ENCODE data around the gene NLRP6.
"Not testable (repeated sequence)": the region's sequence is repeated elsewhere in the genome, so short reads cannot be mapped to it uniquely, and the experiment has no call there.

Gene NLRP6

DNA sequence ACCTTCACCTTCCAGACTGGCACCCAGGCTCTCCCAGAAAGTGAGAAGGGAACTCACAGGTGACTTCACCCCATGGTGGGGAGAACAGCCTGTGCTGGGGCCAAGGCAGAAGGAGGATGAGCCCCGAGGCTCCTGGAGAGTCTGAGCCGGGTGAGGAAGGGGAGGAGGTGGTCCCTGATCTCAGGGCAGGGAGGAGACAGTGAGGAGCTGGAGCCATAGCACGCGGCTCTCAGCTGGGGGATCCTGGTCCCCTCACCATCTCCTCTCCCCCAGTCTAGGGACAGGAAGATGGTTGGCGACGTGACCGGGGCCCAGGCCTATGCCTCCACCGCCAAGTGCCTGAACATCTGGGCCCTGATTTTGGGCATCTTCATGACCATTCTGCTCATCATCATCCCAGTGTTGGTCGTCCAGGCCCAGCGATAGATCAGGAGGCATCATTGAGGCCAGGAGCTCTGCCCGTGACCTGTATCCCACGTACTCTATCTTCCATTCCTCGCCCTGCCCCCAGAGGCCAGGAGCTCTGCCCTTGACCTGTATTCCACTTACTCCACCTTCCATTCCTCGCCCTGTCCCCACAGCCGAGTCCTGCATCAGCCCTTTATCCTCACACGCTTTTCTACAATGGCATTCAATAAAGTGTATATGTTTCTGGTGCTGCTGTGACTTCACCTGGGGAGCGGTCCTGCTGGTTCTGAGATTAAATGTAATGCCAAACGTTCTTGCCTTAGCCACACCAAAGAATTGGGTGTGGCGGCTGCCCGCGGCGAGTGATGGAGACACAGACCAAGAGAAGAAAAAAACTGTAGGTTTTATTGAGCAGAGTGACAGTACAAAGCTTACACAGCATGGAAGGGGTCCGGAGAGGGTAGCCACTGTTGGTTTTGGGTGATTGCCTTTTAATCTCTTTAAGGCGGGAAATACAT is 30.8 kb downstream of the NLRP6 start:
- not testable (repeated sequence) for DNase-seq (ENCODE audit: low read depth)

DNA sequence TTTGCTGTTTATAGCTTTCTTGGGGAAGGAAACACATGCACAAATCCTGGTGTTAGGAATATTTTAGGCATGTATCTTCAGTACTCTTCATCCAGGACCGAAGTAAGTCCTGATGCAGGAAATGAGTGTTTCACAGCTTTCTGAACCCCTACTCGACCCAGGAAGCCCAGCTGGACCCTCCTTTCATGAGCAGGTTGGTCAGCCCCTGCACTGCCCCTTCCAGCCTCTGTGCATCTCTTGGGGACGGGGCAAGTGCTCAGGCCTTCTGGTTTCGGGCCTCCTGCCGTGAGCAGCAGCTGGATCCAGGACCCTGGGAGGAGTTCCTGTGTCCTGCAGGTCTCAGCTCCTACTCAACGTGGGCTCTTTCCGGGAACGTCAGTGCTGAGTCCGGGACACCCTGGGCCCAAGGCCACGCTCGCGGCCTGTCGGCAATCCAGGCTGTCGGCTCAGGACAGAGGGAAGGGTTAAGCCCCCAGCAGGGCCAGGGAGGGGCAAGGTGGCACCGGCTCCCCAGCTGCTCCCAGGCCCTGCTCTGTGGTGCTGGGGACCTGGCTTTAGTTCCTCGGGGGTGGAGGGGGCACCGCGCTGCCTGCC is 31.9 kb downstream of the NLRP6 start:
- not testable (repeated sequence) for DNase-seq (ENCODE audit: low read depth)

DNA sequence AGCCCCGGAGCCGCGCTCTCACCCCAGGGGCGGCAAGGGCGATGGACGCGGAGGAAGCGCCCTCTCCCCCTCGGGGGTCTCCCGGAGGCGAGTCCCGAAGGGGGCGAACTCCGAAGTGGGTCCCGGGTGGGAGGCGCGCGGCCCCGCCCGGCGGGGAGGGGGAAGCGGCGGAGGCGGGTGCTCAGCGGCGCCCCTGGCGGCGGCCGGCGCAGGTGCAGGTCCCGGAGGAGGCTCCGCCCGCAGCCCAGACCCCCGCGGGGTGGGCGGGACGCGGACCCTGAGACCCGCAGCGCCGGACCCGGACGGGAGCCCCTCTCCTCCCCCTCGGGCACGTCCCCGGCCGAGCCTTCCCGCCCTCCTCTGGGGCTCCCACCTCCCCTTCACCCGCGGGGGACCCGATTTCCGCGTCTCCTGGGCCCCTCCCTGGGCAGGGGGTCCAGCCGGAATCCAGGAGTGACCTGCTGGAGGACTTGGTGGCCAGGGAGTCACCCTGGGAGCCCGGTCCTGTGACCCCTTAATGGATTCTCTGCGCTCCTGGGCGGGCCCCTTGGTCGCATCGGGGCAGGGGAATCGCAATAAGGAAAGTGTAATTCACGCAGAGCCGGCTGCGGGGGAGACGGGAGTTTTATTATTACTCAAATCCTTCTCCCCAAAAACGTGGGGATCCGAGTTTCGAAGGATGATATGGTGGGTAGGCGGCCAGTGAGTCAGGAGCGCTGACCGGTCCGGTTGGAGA is 33.0 kb downstream of the NLRP6 start:
- DNase-seq (ENCODE audit: low read depth): not testable (repeated sequence)

DNA sequence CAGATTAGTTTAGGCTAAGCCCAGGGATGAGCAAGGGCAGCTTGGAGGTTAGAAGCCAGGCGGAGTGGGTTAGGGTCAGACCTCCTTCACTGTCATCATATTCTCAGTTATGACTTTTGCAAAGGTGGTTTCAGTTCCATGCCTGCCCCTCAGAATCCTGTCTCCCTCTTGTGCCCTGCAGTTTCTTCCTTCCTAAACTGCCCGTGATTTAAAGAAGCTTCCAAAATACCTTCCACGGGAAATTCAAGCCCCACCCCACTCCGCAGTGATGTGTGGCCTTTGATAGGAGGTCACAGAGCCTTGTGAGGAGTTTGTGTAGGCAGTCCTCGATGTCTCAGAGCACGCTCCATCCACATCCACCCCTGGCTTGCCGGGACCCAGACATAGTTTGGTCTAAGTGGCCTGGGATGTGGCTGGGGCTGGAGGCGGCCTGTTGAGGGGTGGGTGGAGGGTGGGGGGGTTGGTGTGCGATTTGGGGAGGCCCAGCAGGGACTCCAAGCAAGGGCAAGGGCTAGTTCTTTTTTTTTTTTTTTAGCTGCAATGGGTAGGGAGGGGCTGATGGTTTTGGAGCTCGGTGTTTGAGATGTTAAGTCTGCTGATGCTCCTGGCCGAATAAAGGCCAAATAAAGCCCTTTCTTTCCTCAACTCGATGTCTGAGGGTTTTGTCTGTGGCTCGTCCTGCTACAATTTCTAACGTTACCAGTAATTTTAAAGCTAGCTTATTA is 34.0 kb downstream of the NLRP6 start:
- no peak for DNase-seq (ENCODE audit: low read depth)

DNA sequence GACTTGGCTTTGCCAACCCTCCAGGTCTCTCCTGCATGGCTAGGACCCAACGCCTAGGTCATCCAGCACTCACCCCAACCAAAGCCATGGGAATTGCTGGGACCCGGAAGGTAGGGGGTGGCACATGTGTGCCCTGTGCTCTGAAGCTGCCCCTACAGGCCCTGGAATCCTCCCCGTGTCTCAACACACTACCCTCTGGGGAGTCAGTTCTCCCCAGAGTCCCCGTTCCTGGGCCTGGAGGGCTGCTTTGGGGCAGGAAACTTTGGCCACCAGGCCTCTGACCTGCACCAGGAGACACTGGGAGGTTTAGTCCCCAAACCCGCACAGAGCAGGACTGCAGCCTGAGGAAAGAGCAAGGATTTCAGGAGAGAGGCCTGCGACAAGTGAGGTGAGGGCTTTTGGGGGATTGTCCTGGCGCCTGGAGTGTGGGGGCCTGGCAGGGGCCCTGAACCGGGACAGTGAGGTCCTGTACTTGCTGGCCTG is 35.1 kb downstream of the NLRP6 start:
- no peak for DNase-seq (ENCODE audit: low read depth)

DNA sequence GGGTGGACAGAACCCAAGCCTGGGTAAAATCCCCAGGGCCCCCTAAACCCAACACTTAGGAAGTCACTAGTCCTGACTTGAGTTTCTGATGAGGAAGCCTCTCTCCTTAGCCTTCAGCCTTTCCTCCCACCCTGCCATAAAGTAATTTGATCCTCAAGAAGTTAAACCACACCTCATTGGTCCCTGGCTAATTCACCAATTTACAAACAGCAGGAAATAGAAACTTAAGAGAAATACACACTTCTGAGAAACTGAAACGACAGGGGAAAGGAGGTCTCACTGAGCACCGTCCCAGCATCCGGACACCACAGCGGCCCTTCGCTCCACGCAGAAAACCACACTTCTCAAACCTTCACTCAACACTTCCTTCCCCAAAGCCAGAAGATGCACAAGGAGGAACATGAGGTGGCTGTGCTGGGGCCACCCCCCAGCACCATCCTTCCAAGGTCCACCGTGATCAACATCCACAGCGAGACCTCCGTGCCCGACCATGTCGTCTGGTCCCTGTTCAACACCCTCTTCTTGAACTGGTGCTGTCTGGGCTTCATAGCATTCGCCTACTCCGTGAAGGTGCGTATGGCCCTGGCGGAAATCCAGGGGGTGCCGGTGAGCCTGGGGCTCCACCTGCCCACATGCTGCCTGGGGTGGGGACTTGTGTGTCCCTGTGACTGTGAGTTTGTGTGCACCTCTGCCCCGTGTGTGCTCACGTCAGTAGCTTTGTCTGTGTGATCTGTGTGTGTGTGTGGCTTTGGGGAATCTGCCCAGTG is 35.8 kb downstream of the NLRP6 start, which contains the start of gene IFITM1:
Gene IFITM1 (plus strand): TSS at position 254 of the 767 bp plus-strand sequence. CDS start 131 bp downstream, at position 385.
- peak; percentile 66 for DNase-seq (ENCODE audit: low read depth)

DNA sequence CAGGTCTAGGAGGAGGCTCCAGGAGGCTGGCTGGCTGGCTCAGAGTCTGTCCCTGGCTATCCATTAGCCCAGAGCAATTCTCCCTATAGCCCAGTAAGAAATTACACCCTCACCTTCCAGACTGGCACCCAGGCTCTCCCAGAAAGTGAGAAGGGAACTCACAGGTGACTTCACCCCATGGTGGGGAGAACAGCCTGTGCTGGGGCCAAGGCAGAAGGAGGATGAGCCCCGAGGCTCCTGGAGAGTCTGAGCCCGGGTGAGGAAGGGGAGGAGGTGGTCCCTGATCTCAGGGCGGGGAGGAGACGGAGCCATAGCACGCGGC is 36.3 kb downstream of the NLRP6 start:
- not testable (repeated sequence) for DNase-seq (ENCODE audit: low read depth)

DNA sequence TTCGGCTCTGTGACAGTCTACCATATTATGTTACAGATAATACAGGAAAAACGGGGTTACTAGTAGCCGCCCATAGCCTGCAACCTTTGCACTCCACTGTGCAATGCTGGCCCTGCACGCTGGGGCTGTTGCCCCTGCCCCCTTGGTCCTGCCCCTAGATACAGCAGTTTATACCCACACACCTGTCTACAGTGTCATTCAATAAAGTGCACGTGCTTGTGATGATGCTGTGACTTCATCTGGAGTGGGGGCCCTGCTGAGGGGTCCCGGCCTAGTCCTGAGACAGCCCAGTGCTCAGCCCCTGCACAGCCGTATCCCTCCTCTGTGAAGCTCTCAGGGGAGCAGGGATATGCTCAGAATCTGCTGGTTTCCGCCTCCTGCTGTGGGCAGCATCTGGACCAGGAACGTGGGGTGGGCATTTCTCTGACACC is 36.9 kb downstream of the NLRP6 start:
- no peak for DNase-seq (ENCODE audit: low read depth)

DNA sequence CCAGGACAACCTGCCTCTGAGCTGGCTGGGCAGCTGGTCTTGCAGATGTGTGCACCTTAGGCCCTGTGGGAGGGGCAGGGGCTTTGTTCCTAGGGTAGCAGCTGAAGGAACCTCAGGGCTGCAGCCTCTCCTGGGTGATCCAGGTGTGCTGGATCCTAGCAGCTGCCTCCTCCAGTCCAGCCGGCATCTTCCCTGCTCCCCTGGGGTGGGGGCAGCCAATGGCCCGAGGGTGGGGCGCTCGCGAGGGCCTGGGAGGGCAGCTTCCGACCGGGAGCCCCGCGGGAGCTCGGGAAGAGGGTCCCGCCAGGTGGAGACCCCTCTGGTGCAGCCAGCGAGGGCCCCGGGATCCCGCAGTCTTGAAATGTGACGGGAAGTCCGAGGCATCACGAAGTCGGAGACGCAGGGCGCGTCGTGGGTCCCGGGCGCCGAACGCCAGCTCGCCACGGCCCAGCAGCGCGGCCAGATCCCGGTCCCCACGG is 37.3 kb downstream of the NLRP6 start:
- no peak for DNase-seq (ENCODE audit: low read depth)

DNA sequence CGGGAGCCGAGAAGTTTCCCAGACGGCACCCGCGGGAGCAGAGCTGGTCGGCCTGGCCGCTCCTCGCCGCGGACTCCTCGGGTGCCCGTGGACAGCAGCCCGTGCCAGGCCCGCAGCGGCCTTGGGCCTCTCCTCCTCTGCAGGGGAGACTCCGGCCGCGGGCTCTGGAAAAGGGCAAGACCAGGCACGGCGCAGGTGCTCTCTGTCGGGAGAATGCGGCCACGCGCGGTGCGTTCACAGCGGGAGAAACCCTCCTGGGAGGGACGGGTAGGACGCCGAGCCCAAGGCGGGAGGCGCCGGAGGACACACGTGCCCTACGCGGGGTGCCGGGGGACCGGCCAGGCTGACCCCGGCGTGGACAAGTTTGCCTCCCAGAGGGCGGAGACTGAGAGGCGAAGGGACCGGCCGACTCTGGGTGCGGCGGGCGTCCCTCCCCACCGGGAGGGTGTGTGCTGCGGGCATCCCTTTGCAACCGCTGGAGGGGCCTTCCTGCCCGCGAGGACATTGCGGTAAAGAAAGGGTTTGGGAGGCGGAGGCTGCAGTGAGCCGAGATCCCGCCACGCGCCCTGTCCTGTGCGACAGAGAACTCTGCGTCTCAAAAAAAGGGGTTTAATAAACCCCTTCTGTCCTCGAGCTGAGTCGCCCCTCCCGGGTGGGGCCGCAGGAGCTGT is 38.0 kb downstream of the NLRP6 start:
- DNase-seq (ENCODE audit: low read depth): no peak

DNA sequence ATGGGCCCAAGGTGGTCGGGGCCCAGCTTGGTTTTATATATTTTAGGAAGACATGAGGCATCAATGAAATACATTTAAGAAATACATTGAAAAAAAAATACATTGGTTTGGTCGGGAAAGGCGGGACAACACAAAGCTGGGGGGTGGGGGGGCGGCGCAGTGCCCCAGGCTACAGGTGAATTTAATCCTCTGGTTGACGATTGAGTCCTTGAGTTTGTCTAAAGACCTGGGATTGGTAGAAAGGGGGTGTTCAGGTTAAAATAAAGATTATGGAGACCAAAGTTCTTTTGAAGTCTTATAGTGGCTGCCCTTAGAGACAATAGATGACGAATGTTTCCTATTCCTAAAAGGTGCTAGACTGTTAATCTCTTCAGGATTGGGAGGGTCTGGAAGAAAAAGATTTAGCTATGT is 38.7 kb downstream of the NLRP6 start:
- DNase-seq (ENCODE audit: low read depth): no peak

DNA sequence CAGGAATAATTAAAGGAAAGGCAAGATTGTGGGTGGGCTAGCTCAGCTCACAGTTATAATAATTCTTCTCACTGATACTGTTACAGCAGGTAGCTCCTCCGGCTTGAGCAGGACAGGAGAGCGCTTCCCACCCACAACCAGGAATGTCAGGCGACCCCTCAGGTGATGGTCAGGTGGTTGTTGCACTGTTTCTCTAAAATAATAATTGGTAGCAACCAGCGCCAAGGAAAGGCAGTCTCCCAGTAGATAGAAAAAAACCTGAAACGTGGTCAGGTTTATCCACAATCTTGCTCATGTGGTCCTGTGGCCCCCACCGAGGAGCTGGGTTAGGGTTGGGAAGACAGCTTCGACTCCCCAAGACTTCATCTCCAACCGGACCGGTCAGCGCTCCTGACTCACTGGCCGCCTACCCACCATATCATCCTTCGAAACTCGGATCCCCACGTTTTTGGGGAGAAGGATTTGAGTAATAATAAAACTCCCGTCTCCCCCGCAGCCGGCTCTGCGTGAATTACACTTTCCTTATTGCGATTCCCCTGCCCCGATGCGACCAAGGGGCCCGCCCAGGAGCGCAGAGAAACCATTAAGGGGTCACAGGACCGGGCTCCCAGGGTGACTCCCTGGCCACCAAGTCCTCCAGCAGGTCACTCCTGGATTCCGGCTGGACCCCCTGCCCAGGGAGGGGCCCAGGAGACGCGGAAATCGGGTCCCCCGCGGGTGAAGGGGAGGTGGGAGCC is 39.6 kb downstream of the NLRP6 start:
- DNase-seq (ENCODE audit: low read depth): not testable (repeated sequence)

DNA sequence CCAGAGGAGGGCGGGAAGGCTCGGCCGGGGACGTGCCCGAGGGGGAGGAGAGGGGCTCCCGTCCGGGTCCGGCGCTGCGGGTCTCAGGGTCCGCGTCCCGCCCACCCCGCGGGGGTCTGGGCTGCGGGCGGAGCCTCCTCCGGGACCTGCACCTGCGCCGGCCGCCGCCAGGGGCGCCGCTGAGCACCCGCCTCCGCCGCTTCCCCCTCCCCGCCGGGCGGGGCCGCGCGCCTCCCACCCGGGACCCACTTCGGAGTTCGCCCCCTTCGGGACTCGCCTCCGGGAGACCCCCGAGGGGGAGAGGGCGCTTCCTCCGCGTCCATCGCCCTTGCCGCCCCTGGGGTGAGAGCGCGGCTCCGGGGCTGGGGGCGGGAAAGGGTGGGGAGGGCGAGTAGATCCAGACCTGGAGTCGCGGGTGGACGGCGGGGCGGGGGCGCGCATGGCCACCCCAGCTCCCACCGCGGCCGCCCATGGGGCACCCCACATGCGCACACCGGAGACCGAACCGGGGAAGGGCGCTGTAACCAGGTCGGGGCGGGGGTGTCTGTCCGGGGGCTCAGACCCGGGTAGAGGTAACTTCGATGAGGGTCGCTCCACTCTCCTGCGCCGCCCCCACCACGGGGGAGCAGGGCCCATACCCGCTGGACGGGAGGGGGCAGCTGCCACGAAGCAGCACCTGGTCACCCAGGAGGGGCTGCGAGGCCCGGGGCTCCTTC is 40.4 kb downstream of the NLRP6 start:
- not testable (repeated sequence) for DNase-seq (ENCODE audit: low read depth)

DNA sequence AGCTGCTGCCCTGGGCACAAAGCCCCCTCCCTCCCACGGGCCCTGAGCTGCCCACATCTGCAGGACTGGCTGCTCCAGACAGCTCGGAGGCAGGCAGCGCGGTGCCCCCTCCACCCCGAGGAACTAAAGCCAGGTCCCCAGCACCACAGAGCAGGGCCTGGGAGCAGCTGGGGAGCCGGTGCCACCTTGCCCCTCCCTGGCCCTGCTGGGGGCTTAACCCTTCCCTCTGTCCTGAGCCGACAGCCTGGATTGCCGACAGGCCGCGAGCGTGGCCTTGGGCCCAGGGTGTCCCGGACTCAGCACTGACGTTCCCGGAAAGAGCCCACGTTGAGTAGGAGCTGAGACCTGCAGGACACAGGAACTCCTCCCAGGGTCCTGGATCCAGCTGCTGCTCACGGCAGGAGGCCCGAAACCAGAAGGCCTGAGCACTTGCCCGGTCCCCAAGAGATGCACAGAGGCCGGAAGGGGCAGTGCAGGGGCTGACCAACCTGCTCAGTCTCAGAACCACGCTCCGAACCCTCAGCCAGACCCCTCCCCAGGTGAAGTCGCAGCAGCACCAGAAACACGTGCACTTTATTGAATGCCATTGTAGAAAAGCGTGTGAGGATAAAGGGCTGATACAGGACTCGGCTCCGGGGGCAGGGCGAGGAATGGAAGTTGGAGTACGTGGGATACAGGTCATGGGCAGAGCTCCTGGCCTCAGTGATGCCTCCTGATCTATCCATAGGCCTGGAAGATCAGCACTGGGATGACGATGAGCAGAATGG is 41.1 kb downstream of the NLRP6 start:
- DNase-seq (ENCODE audit: low read depth): not testable (repeated sequence)

DNA sequence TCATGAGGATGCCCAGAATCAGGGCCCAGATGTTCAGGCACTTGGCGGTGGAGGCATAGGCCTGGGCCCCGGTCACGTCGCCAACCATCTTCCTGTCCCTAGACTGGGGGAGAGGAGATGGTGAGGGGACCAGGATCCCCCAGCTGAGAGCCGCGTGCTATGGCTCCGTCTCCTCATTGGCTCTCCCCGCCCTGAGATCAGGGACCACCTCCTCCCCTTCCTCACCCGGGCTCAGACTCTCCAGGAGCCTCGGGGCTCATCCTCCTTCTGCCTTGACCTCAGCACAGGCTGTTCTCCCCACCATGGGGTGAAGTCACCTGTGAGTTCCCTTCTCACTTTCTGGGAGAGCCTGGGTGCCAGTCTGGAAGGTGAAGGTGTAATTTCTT is 41.7 kb downstream of the NLRP6 start:
- not testable (repeated sequence) for DNase-seq (ENCODE audit: low read depth)

DNA sequence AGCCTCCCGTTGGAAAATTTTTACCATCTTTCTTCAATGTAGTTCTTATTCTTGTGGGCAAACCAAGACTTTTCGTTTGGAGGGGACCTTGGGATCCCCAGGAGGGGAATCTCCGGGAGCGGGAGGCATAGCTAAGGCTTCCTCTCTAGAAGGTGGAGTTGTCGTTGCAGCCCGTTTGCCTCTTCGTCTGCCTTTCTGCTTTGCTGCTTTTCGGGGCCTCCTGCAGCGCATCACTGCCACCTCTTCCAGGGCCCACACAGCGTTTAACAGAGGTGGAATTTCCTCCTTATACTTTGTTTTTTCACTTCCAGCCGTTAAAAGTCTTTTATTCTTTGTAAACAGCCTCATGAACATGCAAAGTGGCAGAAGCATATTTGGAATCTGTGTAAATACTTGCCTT is 45.9 kb downstream of the NLRP6 start:
- DNase-seq (ENCODE audit: low read depth): no peak

DNA sequence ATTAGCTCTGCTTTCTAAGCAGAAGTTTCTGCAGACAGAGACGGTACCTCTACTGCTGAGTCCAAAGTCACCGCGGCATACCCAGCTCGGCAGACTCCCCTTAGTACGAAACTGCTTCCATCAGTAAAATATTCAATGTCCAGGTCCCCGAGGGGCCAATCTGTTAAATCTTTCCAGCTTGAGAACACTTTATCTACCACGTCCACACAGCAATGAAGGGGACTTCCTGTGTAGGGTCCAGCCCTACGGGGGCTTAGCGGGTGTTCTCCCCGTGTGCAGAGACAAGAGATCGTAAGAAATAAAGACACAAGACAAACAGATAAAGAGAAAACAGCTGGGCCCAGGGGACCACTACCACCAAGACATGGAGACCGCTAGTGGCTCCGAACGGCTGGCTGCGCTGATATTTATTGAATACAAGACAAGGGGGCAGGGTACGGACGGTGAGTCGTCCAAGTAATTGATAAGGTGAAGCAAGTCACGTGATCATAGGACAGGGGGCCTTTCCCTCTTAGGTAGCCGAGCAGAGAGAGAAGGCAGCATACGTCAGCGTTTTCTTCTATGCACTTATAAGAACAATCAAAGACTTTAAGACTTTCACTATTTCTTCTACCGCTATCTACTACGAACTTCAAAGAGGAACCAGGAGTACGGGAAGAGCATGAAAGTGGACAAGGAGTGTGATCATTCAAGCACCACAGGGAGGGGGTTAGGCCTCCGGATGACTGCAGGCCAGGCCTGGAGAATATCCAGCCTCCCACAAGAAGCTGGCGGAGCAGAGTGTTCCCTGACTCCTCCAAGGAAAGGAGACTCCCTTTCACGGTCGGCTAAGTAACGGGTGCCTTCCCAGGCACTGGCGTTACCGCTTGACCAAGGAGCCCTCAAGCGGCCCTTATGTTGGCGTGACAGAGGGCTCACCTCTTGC is 46.6 kb downstream of the NLRP6 start:
- not testable (repeated sequence) for DNase-seq (ENCODE audit: low read depth)

Measured in GM04504 (cell line).